GM15510 (cell line): ENCODE results near the gene IL5.

Experiments
- POLR2A ChIP-seq: IDR thresholded peaks from 3 replicates; pipeline ENCODE4 v1.6.1; 2011; ENCODE audit warnings: borderline replicate concordance; ENCODE audit not compliant: insufficient read length; ENCODE audit errors: extremely low read depth

IL5 gene

DNA sequence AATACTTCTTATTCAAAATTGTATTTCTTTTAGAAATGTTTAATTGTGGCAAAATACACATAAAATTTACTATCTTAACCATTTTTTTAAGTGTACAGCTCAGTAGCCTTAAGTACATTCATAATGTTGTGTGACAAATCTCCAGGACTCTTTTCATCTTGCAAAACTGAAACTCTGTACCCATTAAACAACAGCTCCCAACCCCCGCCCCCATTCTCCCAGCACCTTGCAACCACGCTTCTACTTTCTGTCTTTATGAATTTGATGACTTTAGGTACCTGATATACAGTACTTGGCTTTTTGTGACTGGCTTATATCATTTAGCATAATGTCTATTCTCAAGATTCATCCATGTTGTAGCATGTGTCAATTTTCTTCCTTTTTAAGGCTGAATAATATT, 2.8 kb upstream of the IL5 start:
- TF ChIP-seq POLR2A, result no peak

DNA sequence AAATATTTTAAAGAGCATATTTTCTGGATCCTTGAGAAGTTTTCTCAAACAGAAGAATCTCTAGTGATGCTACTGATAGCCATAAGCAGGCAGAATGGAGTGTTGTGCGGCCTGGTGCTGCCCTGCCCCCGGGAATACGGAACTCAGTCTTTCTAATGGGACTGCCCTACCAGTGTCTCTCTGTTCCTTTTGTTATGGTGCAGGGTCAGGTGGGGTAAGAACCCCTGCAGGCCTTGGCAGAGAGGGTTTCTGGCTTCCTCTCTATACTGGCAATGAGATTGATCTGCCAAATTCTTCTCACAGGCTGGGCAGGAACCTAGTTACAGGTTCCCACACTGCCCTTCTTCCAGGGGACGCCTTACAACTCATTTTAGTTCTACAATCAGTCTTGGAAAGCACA, 2.6 kb downstream of the IL5 start:
- no peak for TF ChIP-seq POLR2A

DNA sequence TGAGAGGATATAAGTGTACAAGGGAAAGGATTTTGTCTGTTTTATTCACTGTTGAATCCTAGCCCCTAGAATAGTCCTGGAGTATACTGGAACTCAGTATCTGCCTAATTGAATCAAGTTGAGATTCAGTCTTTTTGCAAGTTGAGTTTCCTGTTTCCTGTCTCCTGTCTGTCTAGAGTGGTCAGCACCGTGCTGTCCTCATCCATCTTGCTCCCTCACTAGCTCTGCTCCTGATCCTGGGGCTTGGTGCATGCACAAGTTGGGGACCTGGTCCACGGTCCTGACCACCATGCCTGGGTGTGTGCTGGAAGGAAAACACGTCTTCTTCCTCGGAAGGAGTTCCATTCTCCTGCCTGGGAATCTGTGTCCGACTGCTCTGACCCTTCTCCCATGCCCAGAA, 3.2 kb downstream of the IL5 start:
- no peak for TF ChIP-seq POLR2A

DNA sequence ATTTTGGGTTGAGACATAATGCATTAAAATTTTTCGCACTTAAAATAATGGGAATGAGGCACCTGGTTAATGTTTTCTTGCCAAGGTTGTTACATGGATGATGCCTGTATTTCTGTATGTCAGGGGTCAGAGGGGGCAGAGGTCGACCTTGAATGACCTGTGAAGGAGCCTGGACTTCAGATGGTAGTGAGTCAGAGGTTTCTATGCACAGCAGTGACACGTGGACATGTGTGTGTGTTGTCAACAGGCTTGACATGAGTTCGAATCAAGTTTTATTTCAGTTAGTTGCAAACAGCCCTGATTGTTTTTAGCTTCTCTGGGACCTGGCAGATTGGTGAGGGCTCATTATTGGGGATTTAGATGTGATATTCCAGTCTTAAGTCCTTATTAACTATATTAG, 3.6 kb downstream of the IL5 start:
- no peak for TF ChIP-seq POLR2A

DNA sequence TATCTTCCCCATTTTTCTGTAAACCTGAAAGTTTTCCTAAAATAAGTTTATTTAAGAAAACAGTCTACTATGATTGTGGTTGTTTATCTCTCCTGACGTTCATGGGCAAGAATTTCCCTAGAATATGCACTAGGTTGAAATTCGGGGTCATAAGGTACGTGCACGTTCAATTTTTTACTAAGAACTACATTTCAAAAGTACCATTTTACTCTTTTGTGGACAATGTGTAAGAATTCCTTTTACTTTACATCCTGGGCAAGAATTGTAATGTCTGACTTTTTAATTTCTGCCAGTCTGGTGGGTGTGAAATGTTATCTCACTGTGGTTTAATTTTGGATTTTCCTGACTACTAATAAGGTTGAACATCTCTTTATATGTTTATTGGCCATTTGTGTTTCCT, 12.4 kb downstream of the IL5 start:
- TF ChIP-seq POLR2A, result no peak

DNA sequence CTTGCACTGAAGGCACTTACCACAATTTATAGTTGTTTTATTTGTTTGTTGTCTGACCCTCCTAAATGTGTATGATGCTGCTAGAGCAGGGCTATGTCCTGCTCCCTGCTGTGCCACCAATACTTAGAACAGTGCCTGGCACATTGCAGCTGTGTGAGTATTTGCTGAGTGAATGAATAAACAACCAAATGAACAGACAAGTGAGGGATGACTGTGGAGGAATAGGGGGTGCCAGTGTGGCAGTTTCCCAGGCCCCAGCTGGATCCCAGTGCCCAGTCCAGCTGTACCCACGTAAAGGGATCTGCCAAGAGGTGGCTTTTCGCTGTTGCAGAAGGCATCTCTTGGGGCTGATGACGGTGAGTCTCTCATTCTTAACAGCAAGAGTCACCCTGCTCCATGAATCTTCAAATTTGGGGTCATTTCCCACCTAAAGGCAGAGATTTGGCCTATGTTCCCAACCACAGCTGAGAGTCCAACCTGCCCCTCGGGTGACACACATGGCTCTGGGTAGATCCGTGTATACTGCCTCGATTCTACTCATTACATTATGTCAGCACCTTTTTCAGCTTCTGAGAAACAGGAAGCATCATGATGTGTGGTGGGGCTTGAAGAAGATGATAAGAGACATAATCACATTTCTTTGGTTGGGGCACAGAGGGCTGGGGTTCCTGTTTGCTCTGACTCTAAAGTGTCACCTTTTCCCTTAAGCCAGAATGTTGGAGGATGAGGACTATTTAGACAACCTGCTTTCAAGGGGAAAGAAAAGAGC, 14.3 kb downstream of the IL5 start:
- TF ChIP-seq POLR2A, result no peak

DNA sequence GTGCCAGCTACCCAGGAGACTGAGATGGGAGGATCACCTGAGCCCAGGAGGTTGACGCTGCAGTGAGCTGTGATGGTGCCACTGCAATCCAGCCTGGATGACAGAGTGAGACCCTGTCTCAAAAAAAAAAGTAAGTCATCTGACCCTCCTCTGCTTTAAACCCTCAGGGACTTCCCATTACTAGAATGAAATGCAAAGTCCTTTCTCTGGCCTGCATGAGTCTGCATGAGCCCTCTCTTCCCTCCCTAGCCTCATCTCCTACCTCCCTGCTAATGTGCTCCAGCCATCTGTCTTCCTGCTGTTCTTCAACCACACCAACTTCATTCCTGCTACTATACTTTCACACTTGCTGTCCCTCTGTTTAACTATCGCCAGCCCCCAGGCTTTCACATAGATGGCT, 15.3 kb downstream of the IL5 start:
- TF ChIP-seq POLR2A, result no peak

DNA sequence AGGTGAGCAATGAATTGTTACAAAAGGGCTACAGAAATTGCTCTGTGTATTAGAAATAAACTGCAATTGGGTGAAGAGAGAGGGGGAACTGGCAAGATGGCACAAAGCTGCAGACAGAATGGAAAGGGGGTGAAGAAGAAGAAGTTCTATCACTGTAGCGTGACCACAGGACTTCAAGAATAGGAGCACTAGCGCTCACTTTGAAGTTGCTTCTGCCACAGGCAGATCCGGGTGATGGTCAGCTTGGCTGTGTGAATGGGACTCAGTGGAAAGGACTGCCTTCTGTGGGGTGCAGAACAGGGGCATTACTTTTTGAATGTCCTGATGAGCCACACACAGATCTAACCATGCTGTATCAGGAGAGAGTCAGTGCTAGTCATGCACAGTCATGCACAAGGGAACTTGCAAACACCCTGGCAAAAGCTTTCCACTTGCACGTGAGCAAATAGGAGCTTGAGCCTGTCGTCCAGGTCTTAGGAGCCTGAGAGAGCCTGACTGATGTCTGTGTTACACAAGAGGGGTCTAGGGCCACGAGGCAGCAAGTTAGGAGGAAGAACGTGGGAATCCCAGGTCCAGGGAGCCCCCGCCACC, 16.3 kb downstream of the IL5 start:
- no peak for TF ChIP-seq POLR2A

DNA sequence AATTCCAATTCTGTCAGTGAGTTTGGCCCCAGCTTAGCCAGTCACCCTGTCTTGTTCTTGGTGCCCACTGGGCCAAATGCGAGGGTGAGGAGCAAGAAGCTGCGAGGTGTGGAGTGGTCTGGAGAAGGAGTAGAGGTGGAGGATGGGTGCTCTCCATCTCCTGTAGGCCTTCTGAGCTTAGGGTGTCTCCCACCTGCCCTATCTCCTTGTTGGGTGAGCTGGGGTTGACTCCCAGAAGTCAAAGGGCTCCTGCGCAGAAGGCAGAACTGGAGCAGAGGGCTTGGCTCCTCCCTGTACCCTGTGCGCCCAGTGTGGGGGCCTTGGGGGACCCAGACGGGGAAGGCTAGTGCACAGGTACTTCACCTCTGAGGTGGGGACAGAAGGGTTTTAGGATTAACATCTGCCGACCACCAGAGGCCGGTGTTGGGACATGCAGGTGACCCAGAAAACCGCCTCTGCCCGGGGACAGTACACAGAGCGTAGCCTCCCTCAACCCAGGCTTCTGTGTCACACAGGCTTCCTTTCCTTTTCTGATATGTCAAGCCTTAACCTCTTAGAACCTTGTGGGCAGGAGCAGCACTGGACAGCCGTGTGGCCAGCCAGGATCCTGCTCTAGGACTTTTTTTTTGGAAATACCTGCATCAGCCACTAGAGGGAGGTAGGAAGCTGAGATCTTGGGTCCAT, 16.9 kb downstream of the IL5 start:
- TF ChIP-seq POLR2A, result no peak

DNA sequence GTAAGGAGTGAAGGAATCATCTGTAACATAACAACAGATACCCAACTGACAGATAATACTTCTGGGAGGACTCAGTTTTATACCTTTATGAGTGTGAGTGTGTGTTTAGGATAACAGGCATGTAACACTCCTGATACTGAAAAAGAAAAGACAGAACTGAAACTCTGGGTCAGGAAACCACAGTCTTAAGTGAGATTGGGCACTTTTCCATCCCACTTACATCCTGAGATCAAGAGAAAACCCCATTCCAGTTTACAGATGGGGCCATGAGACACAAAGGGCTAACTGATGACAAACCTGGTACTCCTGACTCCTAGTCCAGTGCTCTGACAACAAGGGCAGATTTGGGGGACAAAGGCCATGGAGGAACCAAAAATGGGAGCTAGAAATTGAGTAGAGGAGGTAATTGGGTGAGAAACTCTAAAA, 18.0 kb downstream of the IL5 start:
- no peak for TF ChIP-seq POLR2A

DNA sequence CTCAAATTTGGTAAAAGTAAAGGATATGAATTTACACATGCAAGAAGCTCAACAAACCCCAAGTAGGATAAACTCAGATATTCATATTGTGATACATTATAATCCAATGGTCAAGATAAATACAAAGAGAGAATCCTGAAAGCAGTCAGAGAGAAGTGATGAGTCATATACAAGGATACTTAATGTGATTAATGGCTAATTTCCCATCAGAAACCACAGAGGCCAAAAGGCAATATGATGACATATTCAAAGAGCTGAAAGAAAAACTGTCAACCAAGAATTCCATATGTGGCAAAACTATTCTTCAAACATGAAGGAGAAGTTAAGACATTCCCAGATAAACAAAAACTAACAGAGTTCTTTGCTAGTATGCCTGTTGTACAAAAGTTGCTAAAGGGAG, 33.2 kb downstream of the IL5 start:
- TF ChIP-seq POLR2A, result no peak

DNA sequence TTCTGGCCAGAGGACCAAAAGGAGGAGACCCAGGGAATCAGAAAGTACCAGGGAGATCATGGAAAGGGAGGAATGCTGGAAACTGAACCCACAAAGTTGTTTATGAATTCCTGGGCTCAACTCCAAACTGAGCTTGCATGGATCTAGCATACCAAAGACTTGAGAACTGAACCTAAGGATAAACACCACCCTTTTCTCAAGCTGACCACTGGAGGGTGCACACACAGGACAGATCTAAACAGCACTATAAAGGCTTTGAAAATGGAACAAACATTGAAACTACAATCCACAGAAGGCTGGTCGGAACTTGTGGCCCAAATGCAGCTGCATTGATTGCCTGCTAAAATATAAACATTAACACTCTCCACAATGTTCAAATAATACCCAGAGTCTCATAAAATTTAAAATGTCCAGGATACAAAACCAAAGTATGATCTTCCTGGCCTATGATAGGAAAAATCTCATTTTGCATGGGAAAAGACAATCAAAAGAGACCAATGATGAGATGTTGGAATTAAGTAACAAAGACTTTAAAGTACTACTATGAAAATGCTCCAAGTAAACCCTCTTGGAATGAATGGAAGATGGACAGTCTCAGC, 37.1 kb downstream of the IL5 start:
- TF ChIP-seq POLR2A, result no peak

DNA sequence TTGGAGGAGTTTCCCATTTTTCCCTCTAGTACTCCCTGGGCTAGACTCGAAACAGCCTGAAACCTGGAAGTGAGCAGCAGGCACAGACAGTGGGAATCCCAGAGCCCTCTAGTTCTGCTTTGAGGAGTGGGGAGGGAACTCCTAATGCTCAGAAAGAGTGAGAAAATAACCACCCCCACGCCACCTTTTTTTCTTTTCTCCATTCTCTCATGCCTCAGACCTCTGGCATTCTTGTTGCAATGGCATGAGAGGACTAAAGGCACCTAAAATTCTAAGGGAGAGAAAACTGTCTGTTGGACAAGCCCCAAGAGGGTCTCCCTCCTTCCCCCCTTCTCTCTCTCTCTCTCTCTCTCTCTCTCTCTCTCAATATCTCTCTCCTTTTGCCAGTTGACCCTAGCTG, 37.7 kb downstream of the IL5 start:
- no peak for TF ChIP-seq POLR2A

DNA sequence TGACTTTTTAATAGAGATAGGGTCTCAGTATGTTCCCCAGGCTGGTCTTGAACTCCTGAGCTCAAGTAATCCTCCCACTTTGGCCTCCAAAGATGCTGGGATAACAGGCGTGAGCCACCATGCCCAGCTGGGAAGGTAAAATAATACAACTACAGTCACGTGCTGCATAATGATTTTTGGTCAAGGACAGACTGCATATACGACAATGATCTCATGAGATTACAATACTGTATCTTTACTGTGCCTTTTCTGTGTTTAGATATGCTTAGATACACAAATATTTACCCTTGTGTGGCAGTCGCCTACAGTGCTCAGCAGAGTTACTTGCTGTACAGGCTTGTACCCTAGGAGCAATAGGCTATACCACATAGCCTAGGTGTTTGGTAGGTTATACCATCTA, 38.6 kb downstream of the IL5 start:
- TF ChIP-seq POLR2A, result no peak

DNA sequence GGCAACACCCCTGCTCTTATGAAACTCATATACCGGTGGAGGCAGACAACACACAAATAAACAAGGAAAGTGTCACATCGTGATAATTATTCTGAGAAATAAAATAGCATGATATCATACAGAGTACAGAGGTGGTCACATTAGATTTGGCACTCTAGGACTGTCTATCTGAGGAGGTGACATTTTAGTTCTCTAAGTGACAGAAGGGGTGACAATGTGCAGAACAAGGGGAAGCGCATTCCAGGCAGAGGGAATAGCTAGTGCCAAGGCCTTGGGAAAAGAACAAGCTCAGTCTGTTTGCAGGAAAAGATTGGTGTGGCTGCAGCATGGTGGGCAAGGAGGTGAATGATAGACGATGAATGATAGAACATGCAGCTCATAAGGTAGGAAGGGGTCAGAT, 40.1 kb downstream of the IL5 start:
- no peak for TF ChIP-seq POLR2A

DNA sequence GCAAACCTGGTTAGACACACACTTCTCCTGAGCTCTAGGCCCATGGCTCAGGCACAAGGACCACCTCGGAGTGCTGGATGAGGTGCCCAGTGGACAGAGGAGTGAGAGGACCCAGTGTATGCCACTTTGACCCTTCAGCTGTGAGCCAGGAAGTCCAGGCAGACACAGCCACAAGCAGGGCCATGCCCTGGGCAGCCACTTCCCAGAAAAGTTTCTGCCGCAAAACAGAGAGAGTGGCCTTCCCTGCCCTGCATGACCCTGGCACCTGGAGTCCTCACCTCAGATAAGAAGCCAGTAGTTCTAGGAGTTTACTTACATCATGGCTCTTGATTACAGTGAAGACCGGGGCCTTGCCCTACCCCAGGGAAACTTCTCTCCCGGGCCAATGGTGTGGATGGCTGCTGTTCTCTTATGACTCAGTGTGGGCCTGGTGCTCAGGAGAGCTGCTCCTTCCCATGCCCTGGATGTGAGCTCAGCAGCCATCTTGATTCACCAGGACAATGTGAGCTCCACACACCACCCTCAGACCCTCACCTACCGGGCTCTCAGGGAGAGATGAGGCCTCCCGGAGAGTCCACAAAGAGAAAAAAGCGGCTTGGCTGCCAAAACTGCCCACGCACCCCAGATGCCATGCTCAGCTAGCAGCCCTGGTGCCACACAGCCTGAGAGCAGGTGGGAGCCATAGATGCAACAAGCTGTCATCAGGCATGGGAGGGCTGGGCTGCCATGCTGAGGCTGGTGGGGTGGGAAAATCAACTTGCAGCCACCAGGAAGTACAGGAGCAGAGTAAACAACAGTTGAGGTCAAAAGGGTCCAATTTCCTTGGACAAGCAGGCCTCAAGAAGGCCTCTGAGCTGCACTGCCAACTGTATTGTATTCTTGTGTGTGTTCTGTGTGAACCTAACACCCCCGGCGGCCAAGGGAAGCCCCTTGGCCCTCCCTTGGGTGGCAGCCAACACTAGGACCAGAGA, 41.1 kb downstream of the IL5 start:
- no peak for TF ChIP-seq POLR2A

DNA sequence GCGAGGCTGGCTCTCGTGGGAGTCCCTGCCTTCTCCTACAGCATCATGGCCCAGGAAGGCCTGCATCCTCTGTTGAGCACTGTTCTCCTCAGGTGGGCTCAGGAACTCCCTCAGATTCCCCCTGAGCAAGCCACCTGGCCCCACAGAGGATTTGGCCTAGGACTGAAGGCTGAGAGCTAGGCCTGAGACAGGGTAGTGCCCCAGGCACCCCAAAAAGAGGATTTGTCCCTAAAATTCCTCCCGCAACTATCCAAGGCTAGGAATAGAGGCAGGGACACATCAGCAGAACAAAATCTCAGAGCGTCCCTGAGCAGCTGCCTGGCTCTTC, 41.7 kb downstream of the IL5 start:
- no peak for TF ChIP-seq POLR2A
